Small intestine (tissue), 4 donors: ENCODE data around the gene RAB6A. TPM values are rescaled to one million over a fixed set of nuclear protein-coding genes. Genes with fewer than 3 reads are reported as not detected.

Experiments used
- polyA plus RNA-seq, 4 donors: library from polyadenylated mRNA; stranded (reverse) in 3 of 4; unstranded in 1 of 4; fragments of 200-250 nt in 3 of 4; fragments of 120-200 nt in 1 of 4; gene quantifications; one replicate each; pipeline versions ENCODE4 v1.2.1 to v1.2.3, GENCODE V29; 2013
- donor health status: healthy with polysubstance abuse.
- donor health status: Bipolar disorder and iron deficiency.
- donor health status: healthy.

The RAB6A gene
- polyA plus RNA-seq, 4 donors = 71.8 to 127 (median 95.8) TPM

Other genes with a start within 250 kb of the RAB6A start
- gene FAM168A, start 163.0 kb downstream of the RAB6A start, polyA plus RNA-seq = 10 to 100 TPM in 2 of 4 donors, 1 to 10 TPM in 2; 5.4 to 18.8 (median 9.9) TPM
- 10 to 100 TPM in 3 of 4 donors, 1 to 10 TPM in 1; 4.1 to 20.8 (median 11.9) TPM for gene PLEKHB1, start 114.5 kb downstream of the RAB6A start, polyA plus RNA-seq
- gene MRPL48, start 26.8 kb upstream of the RAB6A start, polyA plus RNA-seq = 10 to 100 TPM; 38.9 to 74.3 (median 58.9) TPM
- gene COA4, start 115.8 kb upstream of the RAB6A start, polyA plus RNA-seq = 100 to 1,000 TPM in 3 of 4 donors, 10 to 100 TPM in 1; 97.3 to 131 (median 119) TPM
- 10 to 100 TPM in 3 of 4 donors, 1 to 10 TPM in 1; 9.2 to 31.7 (median 13.6) TPM for gene PAAF1, start 115.9 kb upstream of the RAB6A start, polyA plus RNA-seq
- 1 to 10 TPM in 1 of 4 donors, under 1 TPM in 3; 0.03 to 4.5 (median 0.33) TPM for gene DNAJB13, start 190.0 kb upstream of the RAB6A start, polyA plus RNA-seq
- gene UCP2, start 221.8 kb upstream of the RAB6A start, polyA plus RNA-seq = 10 to 100 TPM; 26.4 to 49.8 (median 36.2) TPM
- gene UCP3, start 248.0 kb upstream of the RAB6A start, polyA plus RNA-seq = 1 to 10 TPM in 1 of 4 donors, under 1 TPM in 3; 0.54 to 1.3 (median 0.86) TPM